K562 (cell line): Measurements from ENCODE around the gene CBR4. TPM values are rescaled to one million over a fixed set of nuclear protein-coding genes. Genes with fewer than 3 reads are reported as not detected.

Experiments
- ATAC-seq: fragments of 200-7000 bp; cut with Tn5 transposase; 3 replicates; pipeline ENCODE4 v1.9.1; 2020; ENCODE audit warnings: moderate library complexity
- BruUV-seq: library from RNA; stranded (reverse); fragments of 400-500 nt; replicated peaks from 2 replicates; lab custom pipeline; 2021; lab: Mats Ljungman, UMichigan
- CTCF ChIA-PET: fragments of 300-600 bp; formaldehyde crosslinking; extraction: SDS; loops from one replicate; lab custom pipeline; 2021; ENCODE audit warnings: low intra/inter-chr PET ratio; lab: Yijun Ruan, JAX
- POLR2A ChIA-PET: fragments of 300-600, 350-650 bp; sonication (Branson Sonifier 250); formaldehyde crosslinking; extraction: SDS; loops from one replicate; lab custom pipeline; 2021; ENCODE audit warnings: antibody characterized with exemption, inconsistent platforms; lab: Yijun Ruan, JAX
- DNase-seq, 4 experiments: peaks; one replicate each; pipeline versions ENCODE4 v3.0.0 to v3.0.0-alpha.2; 2011 to 2018; ENCODE audit warnings: low spot score in 3 of 4, mixed read lengths in 3 of 4; ENCODE audit errors: extremely low read depth in 1 of 4
- FAIRE-seq: peaks from 2 replicates; lab custom pipeline; 2011; peaks lifted over from hg19 to GRCh38; lab: Jason Lieb, UNC
- H2AFZ ChIP-seq: 2 replicates; pipeline ENCODE4 v1.6.0; 2011; ENCODE audit warnings: low read depth, low read length, control low read depth, inconsistent platforms
- H3K27ac ChIP-seq: fragments of 200-600 bp; 3 replicates; pipeline ENCODE4 v1.8.0; 2011; ENCODE audit warnings: low read depth, mild to moderate bottlenecking, control low read depth, inconsistent platforms, low read length, moderate library complexity, mixed read lengths; ENCODE audit errors: extremely low read depth
- H3K27me3 ChIP-seq, 2 experiments: fragments of 300-600 bp in 1 of 2; 2 replicates in 1 of 2; 3 replicates in 1 of 2; pipeline versions ENCODE4 v1.6.0 to v1.8.0; 2011; ENCODE audit warnings: inconsistent platforms in 2 of 2, low read length in 2 of 2, mild to moderate bottlenecking in 1 of 2, mixed read lengths in 1 of 2, moderate library complexity in 1 of 2; ENCODE audit not compliant: control insufficient read depth in 2 of 2, insufficient read depth in 2 of 2
- H3K36me3 ChIP-seq: fragments of 300-600 bp; 3 replicates; pipeline ENCODE4 v1.8.0; 2011; ENCODE audit warnings: mild to moderate bottlenecking, low read length, inconsistent platforms; ENCODE audit not compliant: control insufficient read depth, insufficient read depth
- H3K4me1 ChIP-seq, 2 experiments: fragments of 200-600 bp in 1 of 2; replicated peaks in 1 of 2; 2 replicates in 1 of 2; 3 replicates in 1 of 2; pipeline versions ENCODE4 v1.5.1 to v1.8.0; 2011; ENCODE audit warnings: inconsistent platforms in 2 of 2, low read length in 2 of 2, mild to moderate bottlenecking in 1 of 2, mixed read lengths in 1 of 2, moderate library complexity in 1 of 2; ENCODE audit not compliant: control insufficient read depth in 2 of 2, insufficient read depth in 2 of 2
- H3K4me2 ChIP-seq: 2 replicates; pipeline ENCODE4 v1.6.1; 2011; ENCODE audit warnings: low read length, control low read depth, inconsistent platforms, mixed read lengths; ENCODE audit not compliant: insufficient read depth
- H3K4me3 ChIP-seq: fragments of 200-600 bp; sonication (generic), shearing (Covaris generic); 2 replicates; pipeline ENCODE4 v1.5.1; 2016; ENCODE audit warnings: control low read depth, inconsistent platforms
- H3K79me2 ChIP-seq: fragments of 200-600 bp; 3 replicates; pipeline ENCODE4 v1.8.0; 2011; ENCODE audit warnings: low read length, inconsistent platforms; ENCODE audit not compliant: control insufficient read depth, insufficient read depth
- H3K9ac ChIP-seq, 2 experiments: 2 replicates each; pipeline versions ENCODE4 v1.6.0 to v1.6.1; 2011; ENCODE audit warnings: low read depth in 2 of 2, low read length in 2 of 2, control low read depth in 1 of 2, inconsistent platforms in 1 of 2, mild to moderate bottlenecking in 1 of 2, mixed read lengths in 1 of 2; ENCODE audit not compliant: insufficient read depth in 1 of 2
- H3K9me1 ChIP-seq: one replicate; pipeline ENCODE4 v1.6.0; 2011; ENCODE audit warnings: inconsistent platforms, mild to moderate bottlenecking, low read length, moderate library complexity; ENCODE audit not compliant: control insufficient read depth, insufficient read depth
- H3K9me3 ChIP-seq: replicated peaks from 2 replicates; pipeline ENCODE4 v1.5.1; 2011; ENCODE audit warnings: low read depth, low read length, inconsistent platforms; ENCODE audit not compliant: control insufficient read depth, insufficient read depth
- H4K20me1 ChIP-seq: replicated peaks from 2 replicates; pipeline ENCODE4 v1.6.1; 2011; ENCODE audit warnings: low read length, inconsistent platforms, mixed read lengths; ENCODE audit not compliant: control insufficient read depth, insufficient read depth
- KAT7 ChIP-seq: sonication (generic); formaldehyde crosslinking; IDR thresholded peaks from 2 replicates; pipeline ENCODE4 v1.8.0; 2022; ENCODE audit warnings: missing genetic modification reagents, mild to moderate bottlenecking, borderline replicate concordance
- REST ChIP-seq, 2 experiments: fragments of 450-650 bp; formaldehyde crosslinking in 1 of 2; IDR thresholded peaks; 2 replicates each; pipeline versions ENCODE4 v1.4.0 to v1.6.1; 2014 to 2020; ENCODE audit warnings: mild to moderate bottlenecking in 2 of 2, borderline replicate concordance in 1 of 2, low read depth in 1 of 2
- SMAD4 ChIP-seq: fragments of 250-450 bp; sonication (Bioruptor Pico); conservative IDR thresholded peaks from 2 replicates; pipeline ENCODE4 v1.8.0; 2021; ENCODE audit warnings: inconsistent platforms, mild to moderate bottlenecking, moderate library complexity
- SREBF1 ChIP-seq: fragments of 150-350 bp; IDR thresholded peaks from 2 replicates; pipeline ENCODE4 v1.6.1; 2014; ENCODE audit warnings: antibody characterized with exemption, low read depth, low read length, borderline replicate concordance
- ZNF232 ChIP-seq: sonication (generic); formaldehyde crosslinking; IDR thresholded peaks from 2 replicates; pipeline ENCODE4 v1.8.0; 2022; ENCODE audit warnings: mild to moderate bottlenecking, missing genetic modification reagents
- ZSCAN29 ChIP-seq: fragments of 450-650 bp; IDR thresholded peaks from 2 replicates; pipeline ENCODE4 v1.6.1; 2017
- WGBS: fragments of 100-300 bp; shearing (Covaris generic); methylation state at CpG from one replicate; pipeline ENCODE4 v1.1.6; 2016; ENCODE audit warnings: low coverage, mixed read lengths; ENCODE audit not compliant: insufficient coverage; ENCODE audit errors: missing lambda C conversion rate; 5-methylcytosine and 5-hydroxymethylcytosine counted together
- in situ Hi-C: fragments of 300-500 bp; cut with MboI; formaldehyde crosslinking; loops from 4 replicates; pipeline ENCODE4 v1.15.0; 2018; ENCODE audit warnings: inconsistent platforms, mixed read lengths
- intact Hi-C: fragments of 100-400 bp; cut with micrococcal nuclease; formaldehyde crosslinking; loops from 2 replicates; pipeline ENCODE4 v1.14.2; 2022
- polyA plus RNA-seq, 8 experiments: library from polyadenylated mRNA; depleted of rRNA in 4 of 8; stranded (reverse) in 5 of 8; unstranded in 3 of 8; fragments of >200 nt; fragmentation: Nextera tagmentation in 2 of 8; fragmentation: Illumina TruSeq in 1 of 8; extraction: Ambion mirVana in 2 of 8; extraction: Trizol in 1 of 8; gene quantifications; 2 replicates each; pipeline versions ENCODE4 v1.2.1 to v1.2.3, GENCODE V29; 2011 to 2014; ENCODE audit warnings: inconsistent platforms in 1 of 8, missing spikeins in 1 of 8
- total RNA-seq, 7 experiments: library from RNA; depleted of rRNA in 6 of 7; stranded (reverse); fragments of >200 nt in 6 of 7; fragmentation: Illumina TruSeq in 2 of 7; extraction: Trizol in 2 of 7; gene quantifications; 2 replicates each; pipeline versions ENCODE4 v1.2.1 to v1.2.3, GENCODE V29; 2011 to 2021; ENCODE audit warnings: low replicate concordance in 1 of 7

Gene CBR4
- total and polyA plus RNA-seq, 9 of the 15 experiments (the other 6 are each of a cell fraction or from before 2014, with no cell fraction given) = 12.1 to 26.4 (median 18.6) TPM

GRCh38 chr4:169031392-169031791, 21.3 kb upstream of the CBR4 start:
- no peaks in the 10 kb centered on the region for H3K36me3 ChIP-seq
- no peaks in the 10 kb centered on the region for H3K9me3 ChIP-seq
- CTCF ChIA-PET = no interaction called here
- no peaks in the 10 kb centered on the region for H3K79me2 ChIP-seq
- H3K27me3 ChIP-seq = peaks cover 3% of the 10 kb centered on the region in 2 experiments; a peak in 1 of 5 replicates
- no TSS peak for BruUV-seq
- TF ChIP-seq SMAD4 (CRISPR knock-in tag) (no peak), KAT7 (no peak), ZNF232 (CRISPR knock-in tag) (no peak), ZSCAN29 (no peak), REST (IDR thresholded peaks at IDR 0.05; ENCODE audit: borderline replicate concordance) (no peak), REST (CRISPR knock-in tag; IDR thresholded peaks at IDR 0.05; ENCODE audit: low read depth) (no peak), SREBF1 (no peak)
- FAIRE-seq = no peak
- no peak overlapping the region for H3K9ac ChIP-seq
- DNase-seq = no peak
- in situ Hi-C loops = no loop called here
- no peaks in the 10 kb centered on the region; the same call in 1 of the 2 replicates for H4K20me1 ChIP-seq
- H2AFZ ChIP-seq = peak overlapping the region; percentile 62; the same call in 1 of the 2 replicates
- no peak overlapping the region for H3K4me2 ChIP-seq
- intact Hi-C loops = no loop called here
- POLR2A ChIA-PET = no interaction called here
- no peak overlapping the region for H3K4me3 ChIP-seq
- 35% methylated on average over 15 of the region's 15 CpGs for WGBS
- H3K4me1 ChIP-seq = peaks cover 0 to 4% of the 10 kb centered on the region in 2 experiments; a peak in 1 of 5 replicates
- no peaks in the 10 kb centered on the region for H3K9me1 ChIP-seq
- no peak overlapping the region for H3K27ac ChIP-seq
- peak; percentile 35 for ATAC-seq
